ENCODE data around the gene CACNA2D3. TPM values are rescaled to one million over a fixed set of nuclear protein-coding genes. Genes with fewer than 3 reads are reported as not detected.
A peak's percentile ranks its signal among the peaks of the same experiment; 100 is the strongest.

The CACNA2D3 gene
- total RNA-seq, 1 donor from 2014 or later: not detected

- no peak overlapping the region for H3K27ac Mint-ChIP-seq
Observed at GRCh38 chr3:55006244-55006676, 883.9 kb downstream of the CACNA2D3 start.

GRCh38 chr3:55007971-55008370 lies 885.6 kb downstream of the CACNA2D3 start:
- Histone ChIP-seq H3K27me3 (no peaks in the 10 kb centered on the region), H3K9ac (no peak overlapping the region), H3K36me3 (no peaks in the 10 kb centered on the region), H3F3A (ENCODE audit: low read depth) (peaks cover 10% of the 10 kb centered on the region), H2AFZ (replicated peaks) (no peak overlapping the region), H3K4me3 (no peak overlapping the region), H3K4me2 (no peak overlapping the region), H3K79me2 (ENCODE audit: low read depth) (no peaks in the 10 kb centered on the region), H4K20me1 (ENCODE audit: low read depth) (no peaks in the 10 kb centered on the region), H3K9me3 (ENCODE audit: low read depth) (no peaks in the 10 kb centered on the region), H3K4me1 (peaks cover 37% of the 10 kb centered on the region), H3K27ac (no peak overlapping the region)
- peaks cover 25% of the 10 kb centered on the region for H3K4me1 Mint-ChIP-seq
- H3K36me3 Mint-ChIP-seq: no peaks in the 10 kb centered on the region
- H3K27ac Mint-ChIP-seq: no peak overlapping the region
- no peak for TF ChIP-seq EZH2 (IDR thresholded peaks at IDR 0.05)
- TF ChIP-seq EZH2phosphoT487 (IDR thresholded peaks at IDR 0.05): no peak
- no peak for TF ChIP-seq CTCF (IDR thresholded peaks at IDR 0.05)
- H3K9me3 Mint-ChIP-seq: no peaks in the 10 kb centered on the region
- no peak overlapping the region for H3K4me3 Mint-ChIP-seq
- DNase-seq (ENCODE audit: low spot score): no peak
- no peaks in the 10 kb centered on the region for H3K27me3 Mint-ChIP-seq (ENCODE audit: insufficient read depth, low read depth)

More at GRCh38 chr3:55006244-55006676, 883.9 kb downstream of the CACNA2D3 start:
- no peaks in the 10 kb centered on the region for H4K20me1 ChIP-seq (ENCODE audit: low read depth)
- Mint-ChIP-seq H3K4me3 (peak overlapping the region; percentile 10), H3K36me3 (no peaks in the 10 kb centered on the region), H3K4me1 (peaks cover 29% of the 10 kb centered on the region), H3K9me3 (no peaks in the 10 kb centered on the region), H3K27me3 (ENCODE audit: insufficient read depth, low read depth) (peaks cover 4% of the 10 kb centered on the region)
- H3K4me1 ChIP-seq: peaks cover 23% of the 10 kb centered on the region
- no peak overlapping the region for H3K9ac ChIP-seq
- H3K27ac ChIP-seq: peak overlapping the region; percentile 32
- H3F3A ChIP-seq (ENCODE audit: low read depth): peaks cover 10% of the 10 kb centered on the region
- peak overlapping the region; percentile 66 for H3K4me2 ChIP-seq
- H3K79me2 ChIP-seq (ENCODE audit: low read depth): no peaks in the 10 kb centered on the region
- DNase-seq (ENCODE audit: low spot score): peak; percentile 70
- peak overlapping the region; percentile 30 for H3K4me3 ChIP-seq
- TF ChIP-seq CTCF (IDR thresholded peaks at IDR 0.05) (no peak), EZH2 (IDR thresholded peaks at IDR 0.05) (no peak), EZH2phosphoT487 (IDR thresholded peaks at IDR 0.05) (no peak)
- H3K9me3 ChIP-seq (ENCODE audit: low read depth): no peaks in the 10 kb centered on the region
- H3K36me3 ChIP-seq: no peaks in the 10 kb centered on the region
- H3K27me3 ChIP-seq: no peaks in the 10 kb centered on the region
- peak overlapping the region; percentile 47 for H2AFZ ChIP-seq (replicated peaks)

- H3K27me3 Mint-ChIP-seq (ENCODE audit: insufficient read depth, low read depth): no peaks in the 10 kb centered on the region
- TF ChIP-seq CTCF (IDR thresholded peaks at IDR 0.05): no peak
- no peak for TF ChIP-seq EZH2phosphoT487 (IDR thresholded peaks at IDR 0.05)
- TF ChIP-seq EZH2 (IDR thresholded peaks at IDR 0.05): no peak
- Histone ChIP-seq H3K27me3 (no peaks in the 10 kb centered on the region), H3K4me3 (no peak overlapping the region), H3K9me3 (ENCODE audit: low read depth) (no peaks in the 10 kb centered on the region), H3K9ac (no peak overlapping the region), H3K27ac (no peak overlapping the region), H3F3A (ENCODE audit: low read depth) (peaks cover 24% of the 10 kb centered on the region), H4K20me1 (ENCODE audit: low read depth) (no peaks in the 10 kb centered on the region), H3K79me2 (ENCODE audit: low read depth) (no peaks in the 10 kb centered on the region), H3K36me3 (no peaks in the 10 kb centered on the region), H3K4me2 (no peak overlapping the region), H3K4me1 (peaks cover 48% of the 10 kb centered on the region), H2AFZ (replicated peaks) (no peak overlapping the region)
- H3K4me3 Mint-ChIP-seq: no peak overlapping the region
- no peaks in the 10 kb centered on the region for H3K36me3 Mint-ChIP-seq
- no peak for DNase-seq (ENCODE audit: low spot score)
- H3K27ac Mint-ChIP-seq: no peak overlapping the region
- peaks cover 37% of the 10 kb centered on the region for H3K4me1 Mint-ChIP-seq
- no peaks in the 10 kb centered on the region for H3K9me3 Mint-ChIP-seq
Observed at GRCh38 chr3:55009372-55009771, 887.0 kb downstream of the CACNA2D3 start.
